Hematopoietic multipotent progenitor cell treated with erythropoietin and hydrocortisone succinate and interleukin-3 and kit ligand, for 15 days (in vitro differentiated cells): Measurements from ENCODE around the gene TRIM68.

Experiments used
- DNase-seq: peaks from one replicate; pipeline ENCODE4 v3.0.0-alpha.2; 2015; ENCODE audit warnings: low spot score

The TRIM68 gene

DNA sequence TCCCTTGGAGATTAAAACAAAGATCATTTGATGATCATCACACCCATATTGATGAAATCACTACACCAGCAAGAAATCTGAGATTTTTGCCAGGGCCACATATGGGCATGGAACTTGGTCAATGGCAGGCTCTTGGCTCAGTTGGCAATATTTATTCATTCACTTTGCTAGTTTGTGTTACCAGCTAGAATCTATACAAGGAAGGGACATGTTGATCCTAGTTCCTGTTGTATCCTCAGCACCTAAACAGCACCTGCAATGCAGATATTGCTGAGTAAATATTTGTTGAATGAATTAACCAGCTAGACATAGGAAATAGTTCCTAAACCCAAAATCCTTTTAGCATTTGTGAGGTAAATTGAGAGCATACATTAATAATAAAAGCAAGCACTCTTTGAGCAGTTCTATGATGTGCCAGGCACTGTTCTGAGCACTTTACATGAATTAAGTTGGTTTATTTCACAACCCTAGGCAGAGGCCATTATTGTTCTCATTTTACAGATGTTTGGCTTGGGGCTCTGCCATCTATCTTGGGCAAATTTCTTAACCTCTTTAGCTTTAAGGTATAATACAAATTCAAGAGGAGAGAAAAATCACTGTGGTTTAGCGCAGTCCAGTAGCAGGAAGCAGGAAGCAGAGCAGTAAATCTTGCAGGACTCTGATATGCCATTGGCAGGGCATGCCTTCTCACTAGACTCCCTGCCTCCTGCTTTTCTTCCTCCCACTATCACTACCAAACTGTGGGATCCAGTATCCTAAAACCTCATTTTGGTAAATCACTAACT is 1.6 kb downstream of the TRIM68 start:
- no peak for DNase-seq

GRCh38 chr11:4605057-4605456 is 3.0 kb downstream of the TRIM68 start:
- DNase-seq: no peak

- no peak for DNase-seq
These were observed 14.3 kb downstream of the TRIM68 start, which contains the start of gene OR52I1 for GRCh38 chr11:4593739-4594138. TSS of gene OR52I1 (plus strand) at chr11:4594039. CDS start at chr11:4594039, 0 bp downstream.

GRCh38 chr11:4589017-4589416 is 19.0 kb downstream of the TRIM68 start:
- no peak for DNase-seq

DNA sequence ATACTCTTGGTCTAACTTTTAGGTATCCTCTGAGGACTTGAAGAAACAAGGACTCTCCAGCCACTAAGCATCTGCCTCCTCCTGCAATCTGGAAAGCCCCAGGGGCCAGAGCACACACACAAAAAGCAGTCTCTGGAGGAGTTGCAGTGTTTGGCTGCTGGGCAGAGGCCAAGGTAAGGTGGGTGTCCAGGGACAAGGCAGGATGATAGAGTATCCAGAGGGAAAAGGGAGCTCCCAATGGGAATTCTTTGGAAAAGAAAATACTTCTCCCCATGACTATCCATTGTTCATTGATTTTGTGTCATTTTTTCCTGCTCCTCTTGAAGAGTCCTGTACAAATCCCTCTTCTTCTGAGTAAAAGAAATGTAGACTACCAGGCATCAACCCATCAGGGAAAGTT is 26.6 kb downstream of the TRIM68 start, which contains the start of gene OR52I2:
Gene OR52I2 (plus strand): TSS at position 301 of the 400 bp plus-strand sequence.
- DNase-seq: no peak

GRCh38 chr11:4580124-4580523 is 27.9 kb downstream of the TRIM68 start:
- DNase-seq: no peak

- no peak for DNase-seq
These were observed 29.4 kb downstream of the TRIM68 start for GRCh38 chr11:4578624-4579023.

DNA sequence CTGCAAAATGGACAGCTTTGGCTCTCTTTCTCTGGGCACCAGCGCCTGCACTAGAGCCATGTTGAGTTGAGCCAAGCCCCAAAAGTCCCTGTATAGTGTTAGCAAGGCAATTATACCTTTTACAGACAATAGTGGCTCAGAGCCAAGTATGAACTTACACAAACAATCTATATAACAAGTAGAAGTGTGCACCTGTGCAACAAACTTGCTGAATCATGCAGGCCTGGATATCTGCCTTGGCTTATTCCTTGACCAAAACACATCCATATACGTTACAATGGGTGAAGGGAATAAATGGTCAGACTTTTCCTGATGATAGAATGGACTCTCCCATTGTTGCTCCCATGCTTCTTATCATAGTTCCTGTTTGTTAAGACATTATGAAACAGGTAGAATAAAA is 30.3 kb downstream of the TRIM68 start:
- no peak for DNase-seq

DNA sequence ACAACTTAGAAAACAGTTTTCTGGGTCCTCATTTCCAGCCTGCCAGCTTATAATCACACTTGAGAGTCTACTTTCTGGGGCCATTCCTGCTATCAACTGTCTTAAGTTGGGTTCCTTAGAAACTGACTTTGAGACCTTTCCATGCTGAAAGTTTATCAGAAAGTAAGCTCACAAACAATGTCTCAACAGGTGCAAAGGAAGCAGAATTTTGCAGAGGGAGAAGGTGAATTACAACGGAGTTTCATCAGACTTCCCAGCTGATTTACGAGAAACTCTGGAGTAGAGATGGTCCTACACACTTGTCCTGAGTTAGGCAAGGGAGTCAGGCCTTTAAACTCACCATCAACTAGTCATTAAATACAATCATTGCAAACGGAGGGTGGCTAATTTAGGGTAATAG is 31.2 kb downstream of the TRIM68 start:
- DNase-seq: no peak

- no peak for DNase-seq
These were observed 39.0 kb downstream of the TRIM68 start for GRCh38 chr11:4569075-4569474.

DNA sequence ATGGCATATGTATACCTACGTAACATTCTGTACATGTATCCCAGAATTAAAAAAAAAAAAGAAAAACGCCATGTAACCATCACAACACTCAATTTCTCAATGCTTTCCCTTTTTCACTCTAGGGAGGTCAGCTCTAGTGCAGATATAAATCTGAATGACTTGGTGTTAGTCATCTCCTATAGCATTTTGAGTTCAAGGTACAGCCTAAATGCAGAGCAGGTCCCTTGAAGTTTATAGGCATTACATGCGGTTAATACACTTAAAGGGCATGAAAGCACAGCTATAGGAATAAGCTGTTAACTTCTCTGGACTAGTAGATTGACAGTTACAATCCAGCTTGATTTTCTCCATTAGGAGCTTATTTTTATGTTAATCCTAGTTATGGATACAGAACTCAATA is 42.7 kb downstream of the TRIM68 start:
- no peak for DNase-seq

GRCh38 chr11:4560467-4560866 is 47.6 kb downstream of the TRIM68 start:
- DNase-seq: no peak

DNA sequence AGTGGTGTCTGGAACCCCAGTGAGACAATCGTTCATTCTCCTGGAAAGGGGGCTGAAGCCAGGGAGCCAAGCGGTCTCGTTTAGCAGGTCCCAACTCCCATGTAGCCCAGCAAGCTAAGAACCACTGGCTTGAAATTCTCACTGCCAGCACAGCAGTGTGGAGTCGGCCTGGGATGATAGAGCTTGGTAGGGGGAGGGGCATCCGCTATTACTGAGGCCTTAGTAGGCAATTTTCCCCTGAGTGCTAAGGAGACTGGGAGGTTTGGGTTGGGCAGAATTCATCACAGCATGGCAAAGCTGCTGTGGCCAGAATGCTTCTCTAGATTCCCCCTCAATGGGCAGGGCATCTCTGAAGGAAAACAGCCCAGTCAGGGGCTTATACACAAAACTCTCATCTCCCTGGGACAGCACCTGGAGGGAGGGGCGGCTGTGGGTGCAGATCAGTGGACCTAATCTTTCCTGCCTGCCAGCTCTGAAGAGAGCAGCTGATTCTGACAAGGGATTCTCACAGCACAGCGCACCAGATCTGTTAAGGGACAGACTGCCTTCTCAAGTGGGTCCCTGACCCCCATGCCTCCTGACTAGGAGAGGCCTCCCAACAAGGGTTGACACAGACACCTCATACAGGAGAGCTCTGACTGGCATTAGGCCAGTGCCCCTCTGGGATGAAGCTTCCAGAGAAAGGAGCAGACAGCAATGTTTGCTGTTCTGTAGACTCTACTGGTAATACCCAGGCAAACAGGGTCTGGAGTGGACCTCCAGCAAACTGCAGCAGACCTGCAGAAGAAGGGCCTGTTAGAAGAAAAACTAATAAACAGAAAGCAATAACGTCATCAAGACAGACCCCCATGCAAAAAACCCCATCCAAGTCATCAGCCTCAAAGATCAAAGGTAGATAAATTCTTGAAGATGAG is 48.2 kb downstream of the TRIM68 start:
- no peak for DNase-seq

GRCh38 chr11:4551346-4551979 is 56.6 kb downstream of the TRIM68 start:
- peak; percentile 15 for DNase-seq
